Mononuclear cell (primary cell): ENCODE measurements around the gene UBR1. TPM values are rescaled to one million over a fixed set of nuclear protein-coding genes. Genes with fewer than 3 reads are reported as not detected.
"Not testable (repeated sequence)": the region's sequence is repeated elsewhere in the genome, so short reads cannot be mapped to it uniquely, and the experiment has no call there.

Source experiments
- H3K27me3 ChIP-seq: 2 replicates; pipeline ENCODE4 v1.6.0; 2011; ENCODE audit warnings: low read length, control low read depth; ENCODE audit not compliant: insufficient read depth
- H3K4me1 ChIP-seq: 2 replicates; pipeline ENCODE4 v1.5.1; 2011; ENCODE audit warnings: mild to moderate bottlenecking, low read length, control low read depth; ENCODE audit not compliant: insufficient read depth
- H3K4me3 ChIP-seq: 2 replicates; pipeline ENCODE4 v1.5.1; 2011; ENCODE audit warnings: mild to moderate bottlenecking, low read length, moderate library complexity
- H3K9me3 ChIP-seq: 2 replicates; pipeline ENCODE4 v1.5.1; 2011; ENCODE audit warnings: low read depth, mild to moderate bottlenecking, control low read depth, low read length
- total RNA-seq: library from RNA; depleted of rRNA; stranded (reverse); fragments of >200 nt; gene quantifications from one replicate; pipeline ENCODE4 v1.2.3, GENCODE V29; 2012

UBR1 gene
- 44.7 TPM for total RNA-seq

DNA sequence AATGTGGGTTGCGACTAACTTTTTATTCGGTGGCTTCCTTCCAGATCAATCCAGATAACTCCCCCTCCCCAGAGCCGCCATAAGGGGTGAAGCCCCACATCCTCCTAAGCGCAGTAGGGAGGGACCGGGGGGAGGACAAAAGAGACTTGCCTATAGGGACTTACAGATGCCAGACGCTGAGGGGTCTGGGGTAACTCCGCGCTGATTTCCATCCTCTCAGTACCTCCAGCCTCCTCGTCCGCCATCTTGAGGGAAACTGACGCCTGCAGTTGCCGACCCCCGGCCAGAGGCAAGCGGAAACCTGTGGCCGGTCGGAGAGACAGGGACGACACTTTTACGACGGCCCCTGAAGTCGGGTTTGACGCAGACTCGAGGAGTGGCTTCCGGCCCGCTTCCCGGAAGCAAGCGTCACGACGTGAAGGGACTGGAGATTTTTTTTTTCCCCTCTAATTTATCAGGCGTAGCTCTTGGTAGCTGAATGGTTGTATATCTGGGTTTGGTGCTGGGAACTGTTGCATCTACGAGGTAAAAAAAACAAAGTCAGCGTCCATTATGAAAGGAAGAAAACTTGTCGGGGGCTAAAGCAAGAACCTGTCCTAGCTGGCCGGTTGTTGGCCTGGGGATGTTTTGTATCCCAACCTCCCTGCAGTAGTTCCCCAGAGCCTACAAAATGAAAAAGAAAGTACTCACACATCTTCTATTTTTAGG is at the start of gene UBR1:
UBR1 (minus strand) TSS at position 261 of the 708 bp plus-strand sequence; CDS start at position 245, 16 bp downstream.
- Histone ChIP-seq H3K27me3 (no peaks in the 10 kb centered on the region), H3K4me1 (peaks cover 44% of the 10 kb centered on the region), H3K9me3 (no peaks in the 10 kb centered on the region), H3K4me3 (peak within 1 kb of the TSS; percentile 90)

DNA sequence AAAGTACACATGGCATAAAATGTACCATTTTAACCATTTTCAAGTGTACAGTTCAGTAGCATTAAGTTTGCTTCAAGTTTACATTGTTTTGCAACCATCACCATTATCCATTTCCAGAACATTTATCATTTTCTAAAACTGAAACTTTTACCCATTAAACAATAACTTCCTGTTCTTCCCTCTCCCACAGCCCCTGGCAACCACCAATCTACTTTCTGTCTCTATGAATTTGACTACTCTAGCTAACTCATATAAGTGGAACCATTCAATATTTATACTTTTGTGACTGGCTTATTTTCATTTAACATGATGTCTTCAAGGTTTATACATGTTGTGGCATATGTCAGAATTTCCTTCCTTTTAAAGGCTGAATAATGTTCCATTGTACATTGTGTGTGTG is 47.4 kb upstream of the UBR1 start:
- no peaks in the 10 kb centered on the region for H3K4me1 ChIP-seq
- no peaks in the 10 kb centered on the region for H3K27me3 ChIP-seq
- H3K4me3 ChIP-seq, result no peak overlapping the region
- H3K9me3 ChIP-seq, result no peaks in the 10 kb centered on the region

DNA sequence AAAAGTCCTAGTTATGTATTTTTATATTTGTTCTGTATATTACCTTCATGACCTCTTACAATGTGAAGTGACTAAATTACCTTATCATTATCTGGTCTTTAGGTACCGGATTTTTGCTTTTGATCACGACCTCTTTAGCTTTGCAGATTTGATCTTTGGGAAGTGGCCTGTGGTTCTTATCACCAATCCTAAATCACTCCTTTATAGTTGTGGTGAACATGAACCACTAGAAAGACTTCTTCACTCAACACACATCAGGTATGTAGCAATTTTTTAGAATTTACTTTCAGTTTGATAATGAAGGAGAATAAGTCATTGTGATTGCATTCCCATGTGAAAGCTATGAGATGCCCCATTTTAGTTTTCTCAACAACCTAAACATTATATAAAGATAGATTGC is 45.9 kb upstream of the UBR1 start:
- Histone ChIP-seq H3K4me3 (no peak overlapping the region), H3K9me3 (no peaks in the 10 kb centered on the region), H3K4me1 (no peaks in the 10 kb centered on the region), H3K27me3 (no peaks in the 10 kb centered on the region)

DNA sequence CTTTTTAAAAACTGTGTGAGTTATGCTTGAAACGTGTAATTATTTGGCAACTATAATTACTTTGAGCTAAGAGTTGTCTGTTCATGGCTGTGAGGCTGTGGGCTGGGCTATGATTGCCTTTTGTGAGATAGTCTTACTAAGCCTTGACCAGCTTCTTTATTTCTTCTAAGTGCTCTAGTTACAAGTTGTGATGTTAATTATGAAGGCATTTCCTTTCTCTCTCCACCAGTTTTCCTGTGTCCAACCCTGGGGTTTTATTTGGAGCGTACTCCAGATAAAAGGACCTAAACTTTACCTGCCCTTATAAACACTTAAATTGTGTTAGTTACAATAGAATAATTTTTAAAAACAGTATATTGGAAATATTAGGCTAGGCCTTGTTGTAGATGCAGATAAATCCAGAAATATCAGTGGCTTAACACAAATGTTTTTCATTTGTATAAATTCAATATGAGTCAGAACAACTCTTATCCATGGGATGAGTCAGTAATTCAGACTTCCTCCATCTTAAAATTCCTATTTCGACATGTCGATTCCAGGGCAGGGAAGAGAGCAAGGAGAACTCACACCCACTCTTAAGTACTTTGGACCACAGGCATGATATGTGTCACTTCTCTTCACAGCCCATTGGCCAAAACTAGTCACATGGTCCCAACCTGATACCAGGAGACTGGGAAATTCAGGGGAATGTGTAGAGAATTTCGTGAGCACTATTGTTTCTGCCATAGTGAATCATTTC is 44.5 kb upstream of the UBR1 start:
- no peak overlapping the region for H3K4me3 ChIP-seq
- H3K9me3 ChIP-seq, result no peaks in the 10 kb centered on the region
- H3K4me1 ChIP-seq, result no peaks in the 10 kb centered on the region
- no peaks in the 10 kb centered on the region for H3K27me3 ChIP-seq

DNA sequence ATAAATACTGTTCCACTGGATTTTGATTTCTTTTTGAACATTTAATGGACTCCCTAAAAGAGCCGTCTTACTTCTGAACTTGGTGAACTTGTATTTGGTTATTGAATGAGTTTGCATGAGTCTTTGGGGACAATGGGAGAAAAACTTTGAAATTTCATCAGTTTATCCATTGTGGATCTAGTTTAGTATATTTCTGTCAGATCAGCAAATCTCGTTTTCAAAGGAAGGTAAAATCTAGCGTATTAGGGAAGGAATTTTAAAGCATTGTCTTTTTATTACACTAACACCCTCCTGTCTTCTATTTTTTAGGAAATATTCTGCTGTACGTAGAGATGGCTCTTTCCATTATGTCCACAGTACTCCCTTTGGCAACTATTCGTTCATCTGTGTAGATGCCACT is 40.3 kb upstream of the UBR1 start:
- H3K9me3 ChIP-seq, result no peaks in the 10 kb centered on the region
- H3K27me3 ChIP-seq, result no peaks in the 10 kb centered on the region
- H3K4me1 ChIP-seq, result peaks cover 12% of the 10 kb centered on the region
- H3K4me3 ChIP-seq, result no peak overlapping the region

DNA sequence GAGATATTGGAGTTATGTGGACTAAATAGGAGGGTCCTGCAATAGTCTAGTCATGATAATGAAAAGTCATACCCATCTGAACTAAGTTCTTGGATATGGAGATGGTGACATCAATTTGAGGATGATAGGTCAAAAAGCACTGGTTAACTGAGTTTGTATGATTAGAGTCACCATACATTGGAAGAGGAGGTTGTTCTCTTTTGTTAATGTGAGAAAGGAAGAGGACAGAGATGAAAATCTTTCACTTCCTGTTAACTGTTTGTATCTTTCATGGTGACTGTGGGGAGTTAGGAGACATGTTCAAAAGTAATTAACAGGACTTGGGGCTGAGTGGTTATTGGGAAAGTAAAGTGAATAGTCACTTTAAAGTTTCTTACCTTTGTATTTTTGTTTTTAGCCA is 38.7 kb upstream of the UBR1 start:
- no peaks in the 10 kb centered on the region for H3K9me3 ChIP-seq
- peaks cover 12% of the 10 kb centered on the region for H3K4me1 ChIP-seq
- H3K4me3 ChIP-seq, result no peak overlapping the region
- no peaks in the 10 kb centered on the region for H3K27me3 ChIP-seq

DNA sequence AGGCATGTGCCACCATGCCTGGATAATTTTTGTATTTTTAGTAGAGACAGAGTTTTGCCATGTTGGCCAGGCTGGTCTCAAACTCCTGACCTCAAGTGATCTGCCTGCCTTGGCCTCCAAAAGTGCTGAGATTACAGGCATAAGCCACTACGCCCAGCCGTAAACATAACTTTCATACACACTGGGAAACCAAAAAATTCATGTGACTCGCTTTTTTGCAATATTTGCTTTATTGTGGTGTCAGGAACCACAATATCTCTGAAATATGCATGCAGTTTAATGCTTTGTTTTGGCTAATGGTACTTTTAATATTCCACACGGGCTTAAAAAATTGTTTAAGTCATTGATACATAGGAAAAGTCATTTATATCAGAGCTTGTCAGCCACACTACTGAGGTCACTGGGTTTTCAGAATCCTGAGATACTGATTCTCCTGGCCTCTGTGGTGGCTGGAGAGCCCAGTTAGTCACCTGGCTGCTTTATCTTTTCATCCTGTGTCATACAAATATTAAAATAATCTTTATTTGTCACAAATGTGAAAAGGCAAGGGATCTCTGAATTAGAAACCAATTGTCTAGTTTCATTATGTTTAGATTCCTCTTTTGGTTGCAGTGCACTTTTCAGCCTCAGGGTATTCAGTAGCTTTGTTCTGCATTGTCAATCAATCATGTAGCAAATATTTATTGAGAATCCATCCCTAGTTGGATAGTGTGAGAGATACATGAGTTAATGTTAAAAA is 37.5 kb upstream of the UBR1 start:
- no peaks in the 10 kb centered on the region for H3K27me3 ChIP-seq
- peaks cover 12% of the 10 kb centered on the region for H3K4me1 ChIP-seq
- no peaks in the 10 kb centered on the region for H3K9me3 ChIP-seq
- H3K4me3 ChIP-seq, result no peak overlapping the region

DNA sequence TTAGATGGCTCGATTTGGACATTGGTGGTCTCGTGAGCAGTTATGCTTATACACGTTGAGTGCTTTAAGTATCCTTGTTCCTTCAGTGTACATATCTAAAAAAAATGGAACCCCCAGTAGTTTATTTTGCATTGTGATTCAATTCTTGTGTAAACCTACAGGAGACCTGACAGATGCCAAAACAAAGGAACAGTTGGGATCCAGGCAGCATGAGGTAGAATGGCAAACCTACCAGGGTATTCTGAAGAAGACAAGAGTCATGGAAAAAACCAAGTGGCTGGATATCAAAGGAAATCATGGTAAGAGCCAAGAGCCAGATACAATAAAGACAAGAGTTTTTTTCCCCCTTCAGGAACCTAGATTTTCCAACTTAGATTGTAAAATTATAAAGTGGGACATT is 29.5 kb upstream of the UBR1 start:
- peaks cover 18% of the 10 kb centered on the region for H3K4me1 ChIP-seq
- no peaks in the 10 kb centered on the region for H3K9me3 ChIP-seq
- no peaks in the 10 kb centered on the region for H3K27me3 ChIP-seq
- H3K4me3 ChIP-seq, result no peak overlapping the region

DNA sequence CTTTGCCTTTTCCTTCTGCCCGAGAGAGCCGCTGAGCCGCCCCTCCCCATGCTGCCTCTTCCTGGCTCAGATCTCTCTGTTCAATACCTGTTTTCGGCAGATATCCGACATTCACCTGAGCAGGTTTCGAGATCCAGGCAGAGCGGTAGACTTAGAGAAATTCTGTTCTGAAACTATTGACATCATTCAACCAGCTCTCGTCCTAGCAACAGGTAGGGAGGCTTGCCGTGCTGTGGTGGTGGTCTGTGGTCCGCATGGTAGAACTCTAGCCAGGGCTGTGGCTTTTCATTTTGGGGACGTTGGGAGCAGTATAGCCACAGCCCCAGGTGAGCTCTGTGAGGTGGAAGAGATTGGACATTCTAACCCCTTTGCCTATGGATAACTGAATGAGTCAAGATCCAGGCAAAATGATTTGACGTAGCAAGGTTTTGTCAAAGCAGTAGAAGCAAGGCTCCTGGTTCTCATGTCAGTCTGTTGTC is 28.4 kb upstream of the UBR1 start:
- peak overlapping the region; percentile 85 for H3K4me3 ChIP-seq
- H3K4me1 ChIP-seq, result peaks cover 18% of the 10 kb centered on the region
- H3K9me3 ChIP-seq, result no peaks in the 10 kb centered on the region
- H3K27me3 ChIP-seq, result no peaks in the 10 kb centered on the region

DNA sequence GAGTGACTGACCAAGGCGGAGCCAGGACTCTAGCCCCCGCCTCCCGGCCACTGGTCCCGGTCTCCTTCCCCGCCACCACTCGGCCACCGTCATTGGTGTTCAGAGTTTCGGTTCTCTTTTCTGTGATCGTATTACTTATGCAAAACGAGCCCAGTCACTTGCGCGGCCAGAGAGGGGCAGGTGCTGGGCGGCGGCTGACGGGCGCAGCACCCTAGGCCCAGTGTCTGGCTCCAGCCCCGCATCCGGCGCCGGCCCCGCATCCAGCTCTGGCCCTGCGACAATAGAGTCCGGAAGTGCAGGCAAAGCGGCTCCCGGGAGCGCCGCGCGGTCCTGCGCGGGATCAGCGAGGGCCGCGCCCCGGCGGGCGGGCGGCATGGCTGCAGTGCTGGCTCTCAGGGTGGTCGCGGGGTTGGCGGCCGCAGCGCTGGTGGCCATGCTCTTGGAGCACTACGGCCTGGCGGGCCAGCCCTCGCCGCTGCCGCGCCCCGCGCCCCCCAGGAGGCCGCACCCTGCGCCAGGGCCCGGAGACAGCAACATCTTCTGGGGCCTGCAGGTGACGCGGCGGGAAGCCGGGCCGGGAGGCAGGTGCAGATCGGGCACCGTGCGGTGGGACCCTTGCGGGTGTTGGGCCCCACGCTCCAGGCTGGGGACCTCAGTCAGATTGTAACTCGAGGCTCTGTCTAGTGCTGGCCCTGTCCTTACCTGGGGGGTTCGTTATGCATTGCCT is 27.8 kb upstream of the UBR1 start, which contains the start of gene TMEM62:
TMEM62 (plus strand) TSS at position 157 of the 727 bp plus-strand sequence; CDS start at position 374, 217 bp downstream.
- H3K4me3 ChIP-seq, result peak within 1 kb of the TSS; percentile 85
- H3K9me3 ChIP-seq, result no peaks in the 10 kb centered on the region
- no peaks in the 10 kb centered on the region for H3K27me3 ChIP-seq
- H3K4me1 ChIP-seq, result peaks cover 22% of the 10 kb centered on the region

DNA sequence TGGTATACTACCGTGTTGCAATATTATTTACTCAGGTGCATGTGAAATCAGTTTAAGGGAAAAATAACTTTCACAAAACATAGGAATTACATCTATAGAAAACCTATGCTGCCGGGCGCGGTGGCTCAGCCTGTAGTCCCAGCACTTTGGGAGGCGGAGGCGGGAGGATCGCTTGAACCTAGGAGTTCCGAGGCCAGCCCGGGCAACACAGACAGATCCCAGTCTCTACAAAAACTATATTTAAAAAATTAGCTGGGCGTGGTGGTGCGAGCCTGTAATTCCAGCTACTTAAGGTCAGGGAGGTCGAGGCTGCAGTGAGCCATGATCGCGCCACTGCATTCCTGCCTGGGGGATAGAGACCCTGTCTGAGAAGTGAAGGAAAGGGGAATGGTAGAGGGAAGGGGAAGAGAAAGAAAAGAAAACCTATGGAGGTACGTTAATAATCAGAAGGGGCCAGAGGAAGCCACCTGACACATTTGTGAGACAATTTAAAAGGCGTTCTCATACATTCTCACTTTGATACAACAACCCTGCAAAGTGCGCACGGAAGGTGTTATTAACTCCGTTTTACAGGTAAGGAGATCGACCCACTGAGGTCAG is 27.1 kb upstream of the UBR1 start:
- H3K27me3 ChIP-seq, result no peaks in the 10 kb centered on the region
- H3K4me3 ChIP-seq, result peak overlapping the region; percentile 85
- H3K9me3 ChIP-seq, result no peaks in the 10 kb centered on the region
- peaks cover 27% of the 10 kb centered on the region for H3K4me1 ChIP-seq

DNA sequence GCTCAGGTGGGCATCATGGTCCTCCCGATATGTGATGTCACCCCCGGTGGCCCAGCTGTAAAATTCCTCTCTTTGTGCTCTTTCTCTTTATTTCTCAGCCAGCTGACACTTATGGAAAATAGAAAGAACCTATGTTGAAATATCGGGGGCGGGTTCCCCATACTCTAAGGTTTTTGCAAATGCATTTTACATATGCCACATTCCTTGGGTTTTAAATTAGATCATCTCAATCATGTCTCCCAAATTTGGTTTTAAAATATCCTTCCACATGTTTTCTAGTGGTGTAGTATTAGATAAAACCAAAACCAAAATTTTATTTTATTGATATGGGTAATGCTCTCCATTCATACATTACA is 23.1 kb upstream of the UBR1 start:
- H3K9me3 ChIP-seq, result no peaks in the 10 kb centered on the region
- H3K4me3 ChIP-seq, result no peak overlapping the region
- peaks cover 31% of the 10 kb centered on the region for H3K4me1 ChIP-seq
- H3K27me3 ChIP-seq, result no peaks in the 10 kb centered on the region

DNA sequence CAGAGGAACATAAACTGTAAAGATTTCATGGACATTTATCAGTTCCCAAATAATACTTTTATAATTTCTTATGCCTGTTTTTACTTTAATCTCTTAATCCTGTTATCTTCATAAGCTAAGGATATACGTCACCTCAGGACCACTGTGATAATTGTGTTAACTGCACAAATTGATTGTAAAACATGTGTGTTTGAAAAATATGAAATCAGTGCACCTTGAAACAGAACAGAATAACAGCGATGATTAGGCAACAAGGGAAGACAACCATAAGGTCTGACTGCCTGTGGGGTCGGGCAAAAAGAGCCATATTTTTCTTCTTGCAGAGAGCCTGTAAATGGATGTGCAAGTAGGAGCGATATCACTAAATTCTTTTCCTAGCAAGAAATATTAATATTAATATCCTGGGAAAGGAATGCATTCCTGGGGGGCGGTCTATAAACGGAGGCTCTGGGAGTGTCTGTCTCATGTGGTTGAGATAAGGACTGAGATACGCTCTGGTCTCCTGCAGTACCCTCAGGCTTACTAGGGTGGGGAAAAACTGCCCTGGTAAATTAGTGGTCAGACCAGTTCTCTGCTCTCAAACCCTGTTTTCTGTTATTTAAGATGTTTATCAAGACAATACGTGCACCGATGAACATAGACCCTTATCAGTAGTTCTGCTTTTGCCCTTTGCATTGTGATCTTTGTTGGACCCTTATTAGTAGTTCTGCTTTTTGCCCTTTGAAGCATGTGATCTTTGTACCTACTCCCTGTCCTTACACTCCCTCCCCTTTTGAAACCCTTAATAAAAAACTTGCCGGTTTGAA is 22.5 kb upstream of the UBR1 start:
- H3K9me3 ChIP-seq, H3K4me3 ChIP-seq: not testable (repeated sequence)

DNA sequence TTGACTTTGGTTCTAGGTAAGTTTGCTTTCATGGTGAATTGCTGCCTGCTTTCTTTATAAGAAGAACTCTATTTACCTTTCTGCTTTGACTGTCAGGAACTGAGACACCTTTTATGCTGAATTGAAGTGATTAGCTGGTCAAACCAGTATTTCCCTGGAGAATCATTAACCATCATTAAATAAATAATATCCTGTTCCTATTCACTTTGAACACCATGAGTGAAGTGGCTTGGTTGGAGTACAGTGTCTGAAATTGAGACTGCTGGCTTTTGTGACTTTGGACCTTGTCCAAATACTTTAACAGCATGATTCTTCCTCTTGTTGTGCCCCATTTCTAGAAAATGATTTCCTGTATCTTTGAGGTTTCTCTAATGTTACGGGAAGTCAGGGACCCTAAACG is 21.9 kb upstream of the UBR1 start:
- Histone ChIP-seq H3K27me3 (no peaks in the 10 kb centered on the region), H3K4me1 (peaks cover 32% of the 10 kb centered on the region), H3K9me3 (no peaks in the 10 kb centered on the region), H3K4me3 (no peak overlapping the region)

More for the DNA sequence above, 22.5 kb upstream of the UBR1 start:
- H3K4me1 ChIP-seq, result peaks cover 30% of the 10 kb centered on the region
- not testable (repeated sequence) for H3K27me3 ChIP-seq
